Measurements from ENCODE around the gene RASSF7.

The RASSF7 gene

GRCh38 chr11:551596-551995 is 9.2 kb upstream of the RASSF7 start:
- no peak for DNase-seq (ENCODE audit: low read depth)

- no peak for DNase-seq (ENCODE audit: low read depth)
These were observed 7.4 kb upstream of the RASSF7 start for GRCh38 chr11:553083-553987.

GRCh38 chr11:553988-554340 is 6.8 kb upstream of the RASSF7 start:
- DNase-seq (ENCODE audit: low read depth) = no peak

- no peak for DNase-seq (ENCODE audit: low read depth)
These were observed 6.1 kb upstream of the RASSF7 start for GRCh38 chr11:554428-555226.

- no peak for DNase-seq (ENCODE audit: low read depth)
These were observed 5.5 kb upstream of the RASSF7 start for GRCh38 chr11:555227-555779.

GRCh38 chr11:555780-556661 is 4.7 kb upstream of the RASSF7 start:
- no peak for DNase-seq (ENCODE audit: low read depth)

GRCh38 chr11:556662-557256 is 4.0 kb upstream of the RASSF7 start:
- DNase-seq (ENCODE audit: low read depth) = no peak

- DNase-seq (ENCODE audit: low read depth) = no peak
These were observed 3.2 kb upstream of the RASSF7 start for GRCh38 chr11:557328-558132.

- DNase-seq (ENCODE audit: low read depth) = no peak
These were observed 2.3 kb upstream of the RASSF7 start for GRCh38 chr11:558503-558902.

- no peak for DNase-seq (ENCODE audit: low read depth)
These were observed 1.6 kb upstream of the RASSF7 start for GRCh38 chr11:559020-559620.

GRCh38 chr11:559712-560304 is 962 bp upstream of the RASSF7 start:
- no peak for DNase-seq (ENCODE audit: low read depth)

GRCh38 chr11:561148-562003 is 606 bp downstream of the RASSF7 start:
- DNase-seq (ENCODE audit: low read depth) = no peak

GRCh38 chr11:562046-562645 is 1.4 kb downstream of the RASSF7 start:
- DNase-seq (ENCODE audit: low read depth) = no peak

GRCh38 chr11:563066-563811 is 2.5 kb downstream of the RASSF7 start:
- no peak for DNase-seq (ENCODE audit: low read depth)

- no peak for DNase-seq (ENCODE audit: low read depth)
These were observed 3.2 kb downstream of the RASSF7 start for GRCh38 chr11:563812-564578.

- DNase-seq (ENCODE audit: low read depth) = no peak
These were observed 5.2 kb downstream of the RASSF7 start for GRCh38 chr11:565921-566509.

Measured in CMK (cell line).